ENCODE data around the gene EML4. TPM values are rescaled to one million over a fixed set of nuclear protein-coding genes. Genes with fewer than 3 reads are reported as not detected.

EML4 gene
- polyA plus RNA-seq, 1 donor (not counting 4 experiments of a cell fraction or from before 2014, with no cell fraction given) = 36.4 TPM

DNA sequence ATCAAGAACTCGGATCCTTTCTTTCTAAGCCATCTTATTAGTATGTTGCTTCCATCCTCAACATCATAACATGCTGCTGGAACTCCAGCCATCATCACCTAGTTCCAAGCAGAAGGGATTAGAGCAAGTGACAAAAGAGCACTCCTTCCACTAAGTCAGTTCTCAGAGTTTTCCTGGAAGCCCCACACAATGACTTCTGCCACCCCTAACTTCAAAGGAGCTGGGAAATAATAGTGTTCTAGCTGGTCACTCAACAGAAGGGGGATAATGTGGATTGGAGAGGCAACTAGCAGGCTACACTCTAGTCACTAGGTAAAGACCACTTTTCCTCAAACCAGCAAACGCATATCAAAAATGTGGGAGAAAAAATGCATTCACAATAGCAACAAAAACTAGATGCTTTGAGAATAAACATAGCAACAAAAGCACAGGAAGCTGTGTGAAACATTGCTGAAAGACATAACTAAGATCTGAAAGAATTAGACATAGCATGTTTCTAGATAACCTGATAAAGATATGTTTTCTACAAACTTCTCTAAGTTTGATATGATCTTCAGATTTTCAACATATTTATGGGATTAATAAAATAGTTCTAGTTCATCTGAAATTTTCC lies 152.4 kb downstream of the EML4 start:
- dilution Hi-C loops (cut with MboI; ENCODE audit: extremely low pct_ligation_motif_present, low sequenced_read_pairs) = no loop called here
- Histone ChIP-seq H4K20me1 (ENCODE audit: control insufficient read depth, extremely low read depth, insufficient read depth, low read length) (no peaks in the 10 kb centered on the region), H3K9me3 (ENCODE audit: control insufficient read depth, low read depth, low read length) (no peaks in the 10 kb centered on the region), H3K27me3 (ENCODE audit: control insufficient read depth, extremely low read depth, insufficient read depth, low read length) (no peaks in the 10 kb centered on the region), H3K36me3 (ENCODE audit: control insufficient read depth in 2 of 2, extremely low read depth in 1 of 2, insufficient read depth in 2 of 2, low read length in 2 of 2) (peaks cover 3 to 9% of the 10 kb centered on the region in 2 experiments), H2AFZ (ENCODE audit: control insufficient read depth, low read length) (no peak overlapping the region), H3K4me1 (ENCODE audit: control insufficient read depth, extremely low read depth, insufficient read depth, low read length) (no peaks in the 10 kb centered on the region), H3K9me1 (ENCODE audit: control insufficient read depth, extremely low read depth, insufficient read depth, low read length) (no peaks in the 10 kb centered on the region), H3K4me3 (ENCODE audit: control insufficient read depth in 2 of 3, extremely low read depth in 1 of 3, insufficient read depth in 2 of 3, low read depth in 1 of 3, low read length in 3 of 3) (no peak overlapping the region), H3K9ac (ENCODE audit: control insufficient read depth, extremely low read depth, insufficient read depth, low read length) (no peak overlapping the region), H3K27ac (ENCODE audit: control insufficient read depth, insufficient read depth, low read length) (no peak overlapping the region), H3K79me2 (ENCODE audit: control insufficient read depth, insufficient read depth, low read length) (no peaks in the 10 kb centered on the region), H3K4me2 (ENCODE audit: control insufficient read depth, extremely low read depth, insufficient read depth, low read depth, low read length) (no peak overlapping the region)
- DNase-seq (ENCODE audit: low read depth, low spot score) = no peak
- TF ChIP-seq CTCF (optimal IDR thresholded peaks at IDR 0.05 in 1 of 3, IDR thresholded peaks at IDR 0.05 in 1 of 3, conservative IDR thresholded peaks at IDR 0.05 in 1 of 3; ENCODE audit: extremely low read depth in 1 of 3, insufficient read depth in 2 of 3, low read length in 3 of 3) (no peak), EZH2 (IDR thresholded peaks at IDR 0.05; ENCODE audit: low read length) (no peak)
- no peak for FAIRE-seq

GRCh38 chr2:42324244-42324643 lies 155.1 kb downstream of the EML4 start:
- FAIRE-seq (no peak), DNase-seq (ENCODE audit: low read depth, low spot score) (no peak)
- Histone ChIP-seq H3K79me2 (ENCODE audit: control insufficient read depth, insufficient read depth, low read length) (no peaks in the 10 kb centered on the region), H3K4me2 (ENCODE audit: control insufficient read depth, extremely low read depth, insufficient read depth, low read depth, low read length) (no peak overlapping the region), H3K4me3 (ENCODE audit: control insufficient read depth in 2 of 3, extremely low read depth in 1 of 3, insufficient read depth in 2 of 3, low read depth in 1 of 3, low read length in 3 of 3) (no peak overlapping the region), H3K27ac (ENCODE audit: control insufficient read depth, insufficient read depth, low read length) (no peak overlapping the region), H3K4me1 (ENCODE audit: control insufficient read depth, extremely low read depth, insufficient read depth, low read length) (no peaks in the 10 kb centered on the region), H2AFZ (ENCODE audit: control insufficient read depth, low read length) (no peak overlapping the region), H3K9me1 (ENCODE audit: control insufficient read depth, extremely low read depth, insufficient read depth, low read length) (no peaks in the 10 kb centered on the region), H3K9me3 (ENCODE audit: control insufficient read depth, low read depth, low read length) (no peaks in the 10 kb centered on the region), H3K27me3 (ENCODE audit: control insufficient read depth, extremely low read depth, insufficient read depth, low read length) (no peaks in the 10 kb centered on the region), H3K36me3 (ENCODE audit: control insufficient read depth in 2 of 2, extremely low read depth in 1 of 2, insufficient read depth in 2 of 2, low read length in 2 of 2) (peaks cover 1 to 9% of the 10 kb centered on the region in 2 experiments), H4K20me1 (ENCODE audit: control insufficient read depth, extremely low read depth, insufficient read depth, low read length) (no peaks in the 10 kb centered on the region), H3K9ac (ENCODE audit: control insufficient read depth, extremely low read depth, insufficient read depth, low read length) (no peak overlapping the region)
- TF ChIP-seq EZH2 (IDR thresholded peaks at IDR 0.05; ENCODE audit: low read length) (no peak), CTCF (optimal IDR thresholded peaks at IDR 0.05 in 1 of 3, IDR thresholded peaks at IDR 0.05 in 1 of 3, conservative IDR thresholded peaks at IDR 0.05 in 1 of 3; ENCODE audit: extremely low read depth in 1 of 3, insufficient read depth in 2 of 3, low read length in 3 of 3) (no peak)
- dilution Hi-C loops (cut with MboI; ENCODE audit: extremely low pct_ligation_motif_present, low sequenced_read_pairs) = no loop called here

Measured in keratinocyte (primary cell).